PC-9 (cell line): Measurements from ENCODE around the gene AP2B1. TPM values are rescaled to one million over a fixed set of nuclear protein-coding genes. Genes with fewer than 3 reads are reported as not detected.

ENCODE experiments used
- BruUV-seq: library from RNA; stranded (reverse); fragments of 400-500 nt; replicated peaks from 2 replicates; lab custom pipeline; 2021; lab: Mats Ljungman, UMichigan
- CTCF ChIA-PET: fragments of 300-600 bp; sonication (Branson Sonifier 250); formaldehyde crosslinking; loops from one replicate; lab custom pipeline; 2022; ENCODE audit warnings: antibody characterized with exemption; lab: Charles Lee
- POLR2A ChIA-PET: fragments of 300-600 bp; sonication (Branson Sonifier 250); formaldehyde crosslinking; loops from one replicate; lab custom pipeline; 2022; ENCODE audit warnings: antibody characterized with exemption; ENCODE audit not compliant: unreplicated experiment; lab: Charles Lee
- DNase-seq, 2 experiments: peaks; one replicate each; pipeline versions ENCODE4 v3.0.0 to v3.0.0-alpha.2; 2015 to 2022; ENCODE audit warnings: mixed read lengths in 1 of 2
- H2AFZ ChIP-seq: fragments of 200-600 bp; sonication (generic); 2 replicates; pipeline ENCODE4 v1.8.1; 2017; ENCODE audit warnings: antibody characterized with exemption
- H3F3A ChIP-seq: fragments of 200-600 bp; sonication (generic); 2 replicates; pipeline ENCODE4 v1.8.1; 2017; ENCODE audit warnings: antibody characterized with exemption, mild to moderate bottlenecking, low read depth; ENCODE audit not compliant: insufficient read depth
- H3K27ac ChIP-seq: fragments of 200-600 bp; sonication (generic); 2 replicates; pipeline ENCODE4 v1.6.1; 2016; ENCODE audit warnings: mixed run types
- H3K27me3 ChIP-seq: fragments of 200-600 bp; sonication (generic); 2 replicates; pipeline ENCODE4 v1.6.1; 2016; ENCODE audit warnings: low read depth, mixed run types; ENCODE audit not compliant: insufficient read depth
- H3K36me3 ChIP-seq: fragments of 200-600 bp; sonication (generic); 2 replicates; pipeline ENCODE4 v1.6.1; 2016; ENCODE audit warnings: low read depth, mixed run types
- H3K4me1 ChIP-seq: fragments of 200-600 bp; sonication (generic); replicated peaks from 2 replicates; pipeline ENCODE4 v1.6.1; 2016; ENCODE audit warnings: mixed run types; ENCODE audit not compliant: insufficient read depth
- H3K4me2 ChIP-seq: fragments of 200-600 bp; sonication (generic); 2 replicates; pipeline ENCODE4 v1.6.1; 2017; ENCODE audit warnings: mixed run types
- H3K4me3 ChIP-seq: fragments of 200-600 bp; sonication (generic); 2 replicates; pipeline ENCODE4 v1.6.1; 2016; ENCODE audit warnings: mixed run types
- H3K79me2 ChIP-seq: fragments of 200-600 bp; sonication (generic); 2 replicates; pipeline ENCODE4 v1.6.1; 2017; ENCODE audit warnings: low read depth, mixed run types
- H3K9me2 ChIP-seq: fragments of 200-600 bp; sonication (generic); 2 replicates; pipeline ENCODE4 v1.8.1; 2017; ENCODE audit warnings: mild to moderate bottlenecking; ENCODE audit not compliant: insufficient read depth
- H3K9me3 ChIP-seq: fragments of 200-600 bp; sonication (generic); 2 replicates; pipeline ENCODE4 v1.8.1; 2016; ENCODE audit warnings: low read depth; ENCODE audit not compliant: insufficient read depth
- H4K20me1 ChIP-seq: fragments of 200-600 bp; sonication (generic); 2 replicates; pipeline ENCODE4 v1.8.1; 2017; ENCODE audit not compliant: insufficient read depth
- CTCF ChIP-seq: fragments of 200-600 bp; sonication (generic); conservative IDR thresholded peaks from 2 replicates; pipeline ENCODE4 v1.6.1; 2017; ENCODE audit warnings: mixed run types, antibody characterized with exemption, mild to moderate bottlenecking, moderate library complexity
- EZH2 ChIP-seq: fragments of 200-600 bp; sonication (generic); IDR thresholded peaks from 2 replicates; pipeline ENCODE4 v1.8.0; 2017; ENCODE audit warnings: antibody characterized with exemption, low read depth
- intact Hi-C: fragments of 100-400 bp; cut with micrococcal nuclease; formaldehyde crosslinking; loops from one replicate; pipeline ENCODE4 v1.10.0; 2022; ENCODE audit not compliant: unreplicated experiment
- total RNA-seq: library from RNA; stranded (reverse); gene quantifications from 2 replicates; pipeline ENCODE4 v1.2.3, GENCODE V29; 2021

Gene AP2B1
- total RNA-seq, 1 experiment from 2014 or later: 186 TPM

DNA sequence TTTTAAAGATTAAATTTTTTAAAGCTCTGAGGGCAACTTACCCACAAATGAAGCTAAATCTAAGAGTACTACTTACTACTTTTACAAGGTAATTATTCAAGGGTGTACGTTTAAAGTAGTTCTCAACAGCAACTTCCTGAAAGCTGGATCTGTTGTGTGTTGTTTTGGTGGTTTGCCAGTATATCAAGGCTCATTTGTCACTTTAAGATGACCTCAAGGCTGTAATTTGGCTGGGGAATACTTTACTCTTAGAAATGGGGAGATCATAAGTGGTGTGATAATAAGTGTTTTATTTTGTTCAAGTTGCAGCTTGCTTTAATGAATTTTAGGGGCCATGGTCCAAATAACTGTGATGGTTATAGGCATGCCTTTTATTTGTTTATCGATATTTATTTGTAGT is 30.4 kb downstream of the AP2B1 start:
- Histone ChIP-seq H3K4me1 (no peaks in the 10 kb centered on the region), H4K20me1 (peaks cover 7% of the 10 kb centered on the region; the same call in 1 of the 2 replicates), H3F3A (no peaks in the 10 kb centered on the region), H3K27me3 (no peaks in the 10 kb centered on the region), H3K27ac (0 out of 2 replicates have a peak overlapping the region, but pooled peaks have one; percentile 16), H3K4me2 (no peak overlapping the region), H3K36me3 (peaks cover 15% of the 10 kb centered on the region; the same call in 1 of the 2 replicates), H3K9me2 (no peaks in the 10 kb centered on the region), H3K9me3 (no peaks in the 10 kb centered on the region), H3K4me3 (no peak overlapping the region), H3K79me2 (no peaks in the 10 kb centered on the region), H2AFZ (no peak overlapping the region)
- BruUV-seq: no TSS peak
- no peak for DNase-seq
- CTCF ChIA-PET: no interaction called here
- intact Hi-C loops: loop anchor here (10.0 kb wide), 1 partner anchor 187 kb away; the partner anchor contains the start of gene TAF15
- TF ChIP-seq CTCF: no peak
- no peak for TF ChIP-seq EZH2
- POLR2A ChIA-PET: no interaction called here

GRCh38 chr17:35618628-35619027 is 31.5 kb downstream of the AP2B1 start:
- Histone ChIP-seq H3K79me2 (no peaks in the 10 kb centered on the region), H3K9me2 (no peaks in the 10 kb centered on the region), H3K36me3 (peaks cover 15% of the 10 kb centered on the region; the same call in 1 of the 2 replicates), H3K27me3 (no peaks in the 10 kb centered on the region), H3F3A (no peaks in the 10 kb centered on the region), H3K4me1 (no peaks in the 10 kb centered on the region), H3K4me2 (no peak overlapping the region), H3K27ac (no peak overlapping the region), H2AFZ (no peak overlapping the region), H3K9me3 (no peaks in the 10 kb centered on the region), H3K4me3 (no peak overlapping the region), H4K20me1 (peaks cover 2% of the 10 kb centered on the region; the same call in 1 of the 2 replicates)
- CTCF ChIA-PET: interaction anchor here (0.5 to 0.6 kb wide), 3 partner anchors 9 to 1293 kb away, joined by 3 to 11 read pairs (median 4); no protein-coding TSS in a partner anchor
- TF ChIP-seq CTCF (no peak), EZH2 (no peak)
- POLR2A ChIA-PET: no interaction called here
- BruUV-seq: no TSS peak
- intact Hi-C loops: loop anchor here (10.0 kb wide), 1 partner anchor 186 kb away; the partner anchor contains the start of gene TAF15
- DNase-seq: no peak

DNA sequence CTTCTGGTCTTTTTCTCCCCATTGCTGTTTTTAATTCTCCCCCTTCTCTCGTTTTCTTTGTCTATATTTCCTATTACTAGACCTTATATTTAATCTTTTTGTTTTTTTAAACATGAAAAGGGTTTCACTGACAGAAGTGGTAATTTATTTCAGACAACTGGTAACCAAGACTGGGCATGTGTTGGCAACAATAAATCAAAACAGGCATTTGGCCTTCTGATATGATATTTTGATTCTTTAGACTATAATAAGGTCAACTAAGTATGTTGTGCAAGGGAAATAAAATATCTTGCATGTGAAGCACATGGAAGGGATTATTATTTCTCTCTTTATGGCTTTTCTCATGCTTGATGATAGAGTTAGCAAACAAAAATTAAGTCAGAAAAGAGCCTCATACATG is 34.6 kb downstream of the AP2B1 start:
- ChIA-PET POLR2A (no interaction called here), CTCF (no interaction called here)
- Histone ChIP-seq H4K20me1 (no peaks in the 10 kb centered on the region), H3K27me3 (no peaks in the 10 kb centered on the region), H3K9me2 (no peaks in the 10 kb centered on the region), H3K4me3 (no peak overlapping the region), H3K79me2 (no peaks in the 10 kb centered on the region), H3K27ac (no peak overlapping the region), H3K36me3 (peaks cover 11% of the 10 kb centered on the region; the same call in 1 of the 2 replicates), H3K4me1 (no peaks in the 10 kb centered on the region), H2AFZ (no peak overlapping the region), H3F3A (no peaks in the 10 kb centered on the region), H3K9me3 (no peaks in the 10 kb centered on the region), H3K4me2 (no peak overlapping the region)
- TF ChIP-seq EZH2 (no peak), CTCF (no peak)
- intact Hi-C loops: loop anchor here (5.0 kb wide), 1 partner anchor 46 kb away; no protein-coding TSS in a partner anchor
- DNase-seq: no peak
- BruUV-seq: no TSS peak
